Peyer's patch (tissue), 4 donors: ENCODE data around the gene PROSER3. TPM values are rescaled to one million over a fixed set of nuclear protein-coding genes. Genes with fewer than 3 reads are reported as not detected.
"Not testable (repeated sequence)": the region's sequence is repeated elsewhere in the genome, so short reads cannot be mapped to it uniquely, and the experiment has no call there.

Source experiments
- DNase-seq, 3 donors: peaks; one replicate each; pipeline ENCODE4 v3.0.0-alpha.2; 2017 to 2019
- H3K27ac ChIP-seq, 4 donors: fragments of 200-600 bp; sonication (generic); one replicate each; pipeline ENCODE4 v1.5.1; 2016 to 2019
- H3K27me3 ChIP-seq, 2 donors: fragments of 200-600 bp; sonication (generic); one replicate each; pipeline ENCODE4 v1.5.1; 2019
- H3K36me3 ChIP-seq, 3 donors: fragments of 200-600 bp; sonication (generic); one replicate each; pipeline ENCODE4 v1.5.1; 2016 to 2019
- H3K4me1 ChIP-seq, 4 donors: fragments of 200-600 bp; sonication (generic); one replicate each; pipeline ENCODE4 v1.5.1; 2016 to 2019
- H3K4me3 ChIP-seq, 4 donors: fragments of 200-600 bp; sonication (generic); 1 replicate in 3 of 4; 2 replicates in 1 of 4; pipeline ENCODE4 v1.5.1; 2016 to 2019; ENCODE audit warnings: mild to moderate bottlenecking in 1 of 4
- H3K9me3 ChIP-seq, 4 donors: fragments of 200-600 bp; sonication (generic); one replicate each; pipeline ENCODE4 v1.5.1; 2016 to 2019; ENCODE audit warnings: mild to moderate bottlenecking in 1 of 4
- POLR2A ChIP-seq, 2 donors: fragments of 450-650 bp; IDR thresholded peaks; one replicate each; pipeline ENCODE4 v1.5.1; 2017; ENCODE audit warnings: antibody characterized with exemption in 2 of 2, mild to moderate bottlenecking in 2 of 2, moderate library complexity in 2 of 2
- total RNA-seq, 4 donors: library from RNA; depleted of rRNA; stranded (reverse); fragments of >200 nt; gene quantifications; one replicate each; pipeline ENCODE4 v1.1.0, GENCODE V29; 2016
- TF ChIP-seq, protein P1 (sequence below), 6 experiments: fragments of 450-650 bp in 4 of 6; fragments of 200-600 bp in 2 of 6; sonication (generic) in 1 of 6; IDR thresholded peaks; one replicate each; pipeline ENCODE4 v1.5.1; 2017 to 2019; ENCODE audit warnings: antibody characterized with exemption in 6 of 6, mild to moderate bottlenecking in 3 of 6, moderate library complexity in 1 of 6

The PROSER3 gene
- total RNA-seq, 4 donors from 2014 or later = 6.0 to 36.8 (median 27.2) TPM

DNA sequence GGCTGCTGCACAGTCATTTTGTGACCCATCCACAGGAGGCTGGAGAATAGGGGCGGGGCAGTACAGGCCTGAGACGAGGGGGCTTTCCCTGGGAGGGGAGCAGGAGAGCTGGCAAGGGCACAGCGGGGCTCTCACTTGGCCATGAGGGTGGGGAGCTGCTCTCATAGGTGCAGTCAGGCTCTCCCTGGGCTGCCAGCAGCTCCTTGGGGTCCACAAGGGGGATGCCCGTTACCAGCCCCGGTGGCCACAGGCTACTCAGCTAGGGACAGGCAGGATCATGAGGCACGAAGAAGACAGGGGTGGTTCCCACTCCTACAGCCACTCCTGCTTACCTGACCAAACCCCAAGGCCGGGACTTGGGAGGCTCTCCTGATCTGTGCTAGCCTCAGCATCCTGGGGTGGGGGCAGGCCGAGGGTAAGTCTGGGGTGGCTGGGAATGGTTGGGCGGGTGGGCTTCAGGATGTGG, 33.9 kb downstream of the PROSER3 start:
- Histone ChIP-seq H3K4me3 (no peak overlapping the region), H3K4me1 (no peaks in the 10 kb centered on the region), H3K9me3 (no peaks in the 10 kb centered on the region), H3K27ac (no peak overlapping the region), H3K36me3 (no peaks in the 10 kb centered on the region), H3K27me3 (no peaks in the 10 kb centered on the region)
- TF ChIP-seq POLR2A (IDR thresholded peaks at IDR 0.05) = no peak
- TF ChIP-seq, protein P1, sequence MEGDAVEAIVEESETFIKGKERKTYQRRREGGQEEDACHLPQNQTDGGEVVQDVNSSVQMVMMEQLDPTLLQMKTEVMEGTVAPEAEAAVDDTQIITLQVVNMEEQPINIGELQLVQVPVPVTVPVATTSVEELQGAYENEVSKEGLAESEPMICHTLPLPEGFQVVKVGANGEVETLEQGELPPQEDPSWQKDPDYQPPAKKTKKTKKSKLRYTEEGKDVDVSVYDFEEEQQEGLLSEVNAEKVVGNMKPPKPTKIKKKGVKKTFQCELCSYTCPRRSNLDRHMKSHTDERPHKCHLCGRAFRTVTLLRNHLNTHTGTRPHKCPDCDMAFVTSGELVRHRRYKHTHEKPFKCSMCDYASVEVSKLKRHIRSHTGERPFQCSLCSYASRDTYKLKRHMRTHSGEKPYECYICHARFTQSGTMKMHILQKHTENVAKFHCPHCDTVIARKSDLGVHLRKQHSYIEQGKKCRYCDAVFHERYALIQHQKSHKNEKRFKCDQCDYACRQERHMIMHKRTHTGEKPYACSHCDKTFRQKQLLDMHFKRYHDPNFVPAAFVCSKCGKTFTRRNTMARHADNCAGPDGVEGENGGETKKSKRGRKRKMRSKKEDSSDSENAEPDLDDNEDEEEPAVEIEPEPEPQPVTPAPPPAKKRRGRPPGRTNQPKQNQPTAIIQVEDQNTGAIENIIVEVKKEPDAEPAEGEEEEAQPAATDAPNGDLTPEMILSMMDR (IDR thresholded peaks at IDR 0.05) = no peak
- no peak for DNase-seq

DNA sequence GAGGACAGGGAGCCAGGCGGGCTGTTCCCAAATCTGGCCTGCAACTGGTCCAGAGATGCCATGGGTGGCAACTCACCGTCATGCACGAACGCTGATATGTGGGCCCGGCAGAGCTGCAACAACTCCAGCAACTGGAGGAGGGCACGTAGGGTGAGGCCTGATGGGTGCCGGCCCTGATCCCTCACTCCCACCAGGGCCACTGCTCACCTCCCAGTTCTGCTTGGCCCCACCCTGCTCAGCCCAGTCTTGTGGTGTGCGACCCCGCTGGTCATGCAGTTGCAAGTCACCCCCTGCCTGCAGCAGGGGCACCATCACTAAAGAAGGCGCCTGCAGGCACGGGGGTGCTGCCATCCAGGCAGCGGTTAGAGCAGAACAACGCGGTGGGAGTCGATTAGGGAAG, 34.3 kb downstream of the PROSER3 start:
- DNase-seq = no peak
- no peaks in the 10 kb centered on the region for H3K4me1 ChIP-seq
- H3K27me3 ChIP-seq = no peaks in the 10 kb centered on the region
- H3K36me3 ChIP-seq = no peaks in the 10 kb centered on the region
- no peaks in the 10 kb centered on the region for H3K9me3 ChIP-seq
- TF ChIP-seq, protein P1 (IDR thresholded peaks at IDR 0.05) = no peak
- TF ChIP-seq POLR2A (IDR thresholded peaks at IDR 0.05) = no peak
- no peak overlapping the region for H3K4me3 ChIP-seq
- H3K27ac ChIP-seq = no peak overlapping the region

DNA sequence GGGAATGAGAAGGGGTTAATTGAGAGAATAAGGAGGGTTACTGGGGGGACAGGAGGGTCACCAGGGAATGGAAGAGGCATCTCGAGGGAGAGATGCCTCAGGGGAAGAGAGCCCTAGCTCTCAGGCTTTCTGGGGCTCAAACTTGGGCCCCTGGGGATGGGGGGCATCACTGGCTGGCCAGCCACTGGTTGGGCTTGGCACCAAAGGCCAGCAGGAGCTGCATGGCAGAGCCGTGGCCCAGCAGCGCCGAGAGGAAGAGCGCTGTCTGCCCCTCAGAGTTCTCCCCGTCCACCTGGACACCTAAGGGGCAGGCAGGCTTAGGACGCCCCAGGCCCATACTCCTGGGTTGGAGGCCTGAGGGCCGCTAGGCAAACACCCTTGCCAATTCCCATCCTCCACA, 34.9 kb downstream of the PROSER3 start:
- H3K4me3 ChIP-seq = no peak overlapping the region
- no peak for DNase-seq
- H3K27me3 ChIP-seq = no peaks in the 10 kb centered on the region
- no peaks in the 10 kb centered on the region for H3K36me3 ChIP-seq
- TF ChIP-seq, protein P1 (IDR thresholded peaks at IDR 0.05) = no peak
- TF ChIP-seq POLR2A (IDR thresholded peaks at IDR 0.05) = no peak
- no peaks in the 10 kb centered on the region for H3K4me1 ChIP-seq
- H3K9me3 ChIP-seq = no peaks in the 10 kb centered on the region
- no peak overlapping the region for H3K27ac ChIP-seq

DNA sequence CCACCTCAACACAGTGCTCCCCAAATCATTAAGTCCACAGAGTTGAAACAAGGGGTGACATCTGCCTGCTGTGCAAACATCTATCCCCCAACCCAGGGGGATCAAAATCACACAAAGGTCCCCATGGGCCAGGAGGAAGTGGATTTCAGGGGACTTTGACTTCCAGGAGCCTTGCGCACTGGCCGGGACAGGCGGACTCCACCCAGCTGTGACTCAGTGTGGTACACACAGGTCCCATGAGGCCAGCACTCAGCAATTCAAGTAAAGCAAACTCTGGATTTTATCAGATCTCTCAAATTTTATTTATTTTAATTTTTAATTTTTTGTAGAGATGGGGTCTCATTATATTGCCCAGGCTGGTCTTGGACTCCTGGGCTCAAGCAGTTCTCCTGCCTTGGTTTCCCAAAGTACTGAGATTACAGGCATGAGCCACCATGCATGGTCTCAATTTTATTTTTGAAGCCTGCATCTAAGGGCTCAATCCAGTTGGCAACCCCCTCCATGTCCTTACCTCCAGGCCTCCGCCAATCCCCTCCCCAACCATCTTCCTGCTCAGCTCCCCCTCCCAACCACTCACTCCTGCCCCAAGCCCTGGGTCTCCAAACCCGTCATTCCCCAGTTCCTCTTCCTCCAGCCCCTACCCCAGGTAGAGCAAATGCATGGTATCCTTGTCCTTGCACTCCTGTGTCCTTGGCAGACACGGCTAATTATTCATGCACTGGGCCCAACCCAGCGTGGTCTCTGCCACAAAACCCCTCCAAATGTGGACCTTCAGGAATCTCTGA, 35.6 kb downstream of the PROSER3 start:
- no peaks in the 10 kb centered on the region for H3K36me3 ChIP-seq
- peak in 1 of 3 donors; percentile 66 for DNase-seq

DNA sequence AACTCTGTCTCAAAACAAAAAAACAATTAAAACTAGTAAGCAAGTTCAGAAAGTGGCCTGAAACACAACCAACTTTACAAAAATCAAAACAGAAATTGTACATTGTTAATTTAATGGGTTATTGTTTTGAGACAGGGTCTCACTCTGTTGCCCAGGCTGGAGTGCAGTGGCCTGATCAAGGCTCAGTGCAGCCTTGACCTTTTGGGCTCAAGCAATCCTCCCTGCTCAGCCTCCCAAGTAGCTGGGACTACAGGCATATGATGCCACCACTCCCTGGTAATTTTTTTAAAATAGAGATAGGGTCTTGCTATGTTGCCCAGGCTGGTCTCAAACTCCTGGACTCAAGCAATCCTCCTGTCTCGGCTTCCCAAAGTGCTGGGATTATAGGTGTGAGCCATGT, 37.6 kb downstream of the PROSER3 start:
- not testable (repeated sequence) for H3K27ac ChIP-seq, H3K9me3 ChIP-seq, H3K4me3 ChIP-seq, H3K4me1 ChIP-seq, H3K27me3 ChIP-seq, DNase-seq, H3K36me3 ChIP-seq

More for the DNA sequence above, 35.6 kb downstream of the PROSER3 start:
- Histone ChIP-seq H3K4me1 (no peaks in the 10 kb centered on the region), H3K4me3 (no peak overlapping the region), H3K27ac (no peak overlapping the region), H3K9me3 (no peaks in the 10 kb centered on the region), H3K27me3 (no peaks in the 10 kb centered on the region)
- TF ChIP-seq POLR2A (IDR thresholded peaks at IDR 0.05) = no peak
- TF ChIP-seq, protein P1 (IDR thresholded peaks at IDR 0.05) = no peak

DNA sequence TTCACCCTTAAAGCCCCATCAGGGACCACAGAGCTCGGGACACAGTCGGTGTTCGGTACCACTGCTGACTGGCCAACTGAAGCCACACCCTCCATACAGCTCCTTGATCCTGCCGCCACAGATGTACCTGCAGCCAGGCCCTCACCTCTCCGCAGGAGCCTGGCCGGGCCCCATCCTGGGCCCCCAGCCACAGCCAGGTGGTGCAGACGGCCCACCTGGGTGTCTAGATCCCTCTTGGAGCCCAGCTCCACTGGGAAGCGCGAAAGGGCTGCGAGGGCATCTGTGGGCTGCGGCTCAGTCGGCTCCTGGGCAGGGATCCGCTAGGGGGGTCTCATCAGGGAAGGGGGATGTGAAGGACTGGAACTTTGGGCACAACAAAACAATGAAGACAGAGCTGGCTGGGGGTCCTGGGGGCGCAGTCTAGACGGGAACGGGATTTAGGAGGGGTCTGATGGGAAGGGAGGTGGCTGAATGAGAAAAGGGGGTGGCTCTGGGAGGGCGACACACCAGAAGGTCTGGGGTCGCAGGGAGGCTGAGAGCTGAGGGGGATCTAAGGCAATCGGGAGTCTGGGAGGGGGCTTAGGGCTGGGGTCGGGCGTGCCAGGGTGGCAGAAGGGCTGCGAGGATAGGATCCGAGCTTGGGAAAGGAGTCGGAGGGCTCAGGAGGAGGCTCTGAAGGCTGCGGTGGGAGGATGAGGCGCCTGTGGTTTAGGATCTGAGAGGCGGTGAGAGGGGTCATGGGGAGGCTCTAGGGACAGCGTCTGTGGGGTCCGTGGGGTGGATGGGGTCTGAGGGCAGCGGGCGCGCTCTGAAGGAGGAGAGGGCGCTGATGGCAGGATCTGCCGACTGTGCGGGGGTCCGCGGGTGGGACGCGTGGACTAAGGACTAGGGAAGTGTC, 38.9 kb downstream of the PROSER3 start:
- no peak for DNase-seq
- no peak for TF ChIP-seq POLR2A (IDR thresholded peaks at IDR 0.05)
- TF ChIP-seq, protein P1 (IDR thresholded peaks at IDR 0.05) = no peak
- Histone ChIP-seq H3K36me3 (no peaks in the 10 kb centered on the region), H3K4me3 (peak overlapping the region in 2 of 4 donors; percentile 5 to 20), H3K4me1 (no peaks in the 10 kb centered on the region), H3K9me3 (no peaks in the 10 kb centered on the region), H3K27me3 (no peaks in the 10 kb centered on the region), H3K27ac (no peak overlapping the region)
